DND-41 (cell line): ENCODE data around the gene RPS6KB2.

ENCODE experiments used
- ATAC-seq: fragments of 200-7000 bp; cut with Tn5 transposase; 3 replicates; pipeline ENCODE4 v1.9.1; 2021; ENCODE audit warnings: low read depth; ENCODE audit not compliant: insufficient read depth
- DNase-seq: peaks from one replicate; pipeline ENCODE4 v3.0.0-alpha.2; 2020
- H2AFZ ChIP-seq: 2 replicates; pipeline ENCODE4 v1.6.0; 2012; ENCODE audit warnings: low read depth, low read length
- H3K27ac ChIP-seq: 2 replicates; pipeline ENCODE4 v1.5.1; 2012; ENCODE audit warnings: low read length, inconsistent platforms
- H3K27me3 ChIP-seq: fragments of 200-600 bp; sonication (generic); 2 replicates; pipeline ENCODE4 v1.6.0; 2012; ENCODE audit warnings: low read length, mild to moderate bottlenecking, inconsistent platforms; ENCODE audit not compliant: insufficient read depth, poor library complexity
- H3K36me3 ChIP-seq: 2 replicates; pipeline ENCODE4 v1.5.1; 2012; ENCODE audit warnings: low read length, inconsistent platforms; ENCODE audit not compliant: insufficient read depth
- H3K4me1 ChIP-seq: 2 replicates; pipeline ENCODE4 v1.5.1; 2012; ENCODE audit warnings: mild to moderate bottlenecking, low read length; ENCODE audit not compliant: insufficient read depth
- H3K4me2 ChIP-seq: 2 replicates; pipeline ENCODE4 v1.6.0; 2012; ENCODE audit warnings: mild to moderate bottlenecking, moderate library complexity, low read length, inconsistent platforms; ENCODE audit not compliant: insufficient read depth
- H3K4me3 ChIP-seq, 2 experiments: fragments of 200-600 bp in 1 of 2; shearing (Covaris generic) in 1 of 2; 2 replicates each; pipeline ENCODE4 v1.5.1; 2012 to 2016; ENCODE audit warnings: inconsistent platforms in 2 of 2, low read length in 2 of 2, mild to moderate bottlenecking in 2 of 2, low read depth in 1 of 2, moderate library complexity in 1 of 2
- H3K79me2 ChIP-seq: 2 replicates; pipeline ENCODE4 v1.6.0; 2012; ENCODE audit warnings: low read length, inconsistent platforms; ENCODE audit not compliant: insufficient read depth
- H3K9ac ChIP-seq: 2 replicates; pipeline ENCODE4 v1.6.0; 2012; ENCODE audit warnings: low read depth, mild to moderate bottlenecking, inconsistent platforms, low read length, moderate library complexity
- H3K9me3 ChIP-seq: 2 replicates; pipeline ENCODE4 v1.5.1; 2012; ENCODE audit warnings: low read length, moderate library complexity, mild to moderate bottlenecking, inconsistent platforms; ENCODE audit not compliant: insufficient read depth, severe bottlenecking
- H4K20me1 ChIP-seq: 2 replicates; pipeline ENCODE4 v1.6.0; 2012; ENCODE audit warnings: low read length; ENCODE audit not compliant: insufficient read depth
- CTCF ChIP-seq: IDR thresholded peaks from 2 replicates; pipeline ENCODE4 v1.5.1; 2012; ENCODE audit warnings: borderline replicate concordance, low read length, moderate library complexity, mild to moderate bottlenecking; ENCODE audit not compliant: poor library complexity, severe bottlenecking; ENCODE audit errors: extremely low read depth
- EZH2 ChIP-seq: IDR thresholded peaks from 3 replicates; pipeline ENCODE4 v1.6.1; 2012; ENCODE audit warnings: borderline replicate concordance, low read depth, mild to moderate bottlenecking, moderate library complexity, low read length, inconsistent platforms; ENCODE audit not compliant: severe bottlenecking

RPS6KB2 gene

GRCh38 chr11:67439321-67440228 lies 11.3 kb downstream of the RPS6KB2 start:
- H3K27ac ChIP-seq, result peak overlapping the region; percentile 100
- H3K9ac ChIP-seq, result peak overlapping the region; percentile 99; the same call in 1 of the 2 replicates
- ATAC-seq, result no peak
- H4K20me1 ChIP-seq, result peaks cover 27% of the 10 kb centered on the region
- H3K79me2 ChIP-seq, result peaks cover 58% of the 10 kb centered on the region
- peak; percentile 52 for DNase-seq
- H3K4me2 ChIP-seq, result peak overlapping the region; percentile 99; the same call in 1 of the 2 replicates
- H3K4me1 ChIP-seq, result peaks cover 69% of the 10 kb centered on the region
- no peaks in the 10 kb centered on the region for H3K9me3 ChIP-seq
- TF ChIP-seq CTCF, result peak; percentile 60
- no peak for TF ChIP-seq EZH2
- H2AFZ ChIP-seq, result no peak overlapping the region
- peaks cover 47% of the 10 kb centered on the region for H3K36me3 ChIP-seq
- 0 out of 4 replicates have a peak overlapping the region, but pooled peaks of 1 of the 2 experiments have one; percentile 20 for H3K4me3 ChIP-seq
- H3K27me3 ChIP-seq, result no peaks in the 10 kb centered on the region

GRCh38 chr11:67440229-67441097 lies 12.2 kb downstream of the RPS6KB2 start:
- Histone ChIP-seq H3K79me2 (peaks cover 55% of the 10 kb centered on the region), H3K36me3 (peaks cover 38% of the 10 kb centered on the region), H2AFZ (no peak overlapping the region), H3K9me3 (no peaks in the 10 kb centered on the region), H3K27ac (peak overlapping the region; percentile 59), H3K27me3 (no peaks in the 10 kb centered on the region), H3K4me1 (peaks cover 69% of the 10 kb centered on the region), H3K9ac (0 out of 2 replicates have a peak overlapping the region, but pooled peaks have one; percentile 7), H3K4me2 (no peak overlapping the region), H3K4me3 (no peak overlapping the region), H4K20me1 (peaks cover 18% of the 10 kb centered on the region)
- ATAC-seq (no peak), DNase-seq (peak; percentile 23)
- TF ChIP-seq CTCF (no peak), EZH2 (no peak)

GRCh38 chr11:67441098-67441563 lies 12.8 kb downstream of the RPS6KB2 start:
- Histone ChIP-seq H2AFZ (no peak overlapping the region), H3K4me1 (peaks cover 64% of the 10 kb centered on the region), H3K27me3 (no peaks in the 10 kb centered on the region), H3K36me3 (peaks cover 31% of the 10 kb centered on the region), H3K4me3 (no peak overlapping the region), H3K9me3 (no peaks in the 10 kb centered on the region), H3K9ac (no peak overlapping the region), H3K27ac (peak overlapping the region; percentile 59), H4K20me1 (peaks cover 11% of the 10 kb centered on the region), H3K4me2 (no peak overlapping the region), H3K79me2 (peaks cover 49% of the 10 kb centered on the region)
- TF ChIP-seq EZH2, result no peak
- TF ChIP-seq CTCF, result no peak
- DNase-seq (peak; percentile 18), ATAC-seq (no peak)
